ENCODE measurements around the gene CHP2. TPM values are rescaled to one million over a fixed set of nuclear protein-coding genes. Genes with fewer than 3 reads are reported as not detected.
A peak's percentile ranks its signal among the peaks of the same experiment; 100 is the strongest.
"Not testable (repeated sequence)": the region's sequence is repeated elsewhere in the genome, so short reads cannot be mapped to it uniquely, and the experiment has no call there.

Gene CHP2
- total RNA-seq, 3 donors from 2014 or later: 0.16 to 0.33 TPM; not detected in 1

- Histone ChIP-seq H3K9me3 (no peaks in the 10 kb centered on the region), H3K27ac (no peak overlapping the region), H3K4me3 (no peak overlapping the region), H3K36me3 (no peaks in the 10 kb centered on the region), H3K27me3 (peaks cover 0 to 4% of the 10 kb centered on the region in 2 donors), H3K4me1 (no peaks in the 10 kb centered on the region)
- TF ChIP-seq POLR2A (IDR thresholded peaks at IDR 0.05) (no peak), POLR2AphosphoS5 (IDR thresholded peaks at IDR 0.05) (no peak)
- TF ChIP-seq, protein P1, sequence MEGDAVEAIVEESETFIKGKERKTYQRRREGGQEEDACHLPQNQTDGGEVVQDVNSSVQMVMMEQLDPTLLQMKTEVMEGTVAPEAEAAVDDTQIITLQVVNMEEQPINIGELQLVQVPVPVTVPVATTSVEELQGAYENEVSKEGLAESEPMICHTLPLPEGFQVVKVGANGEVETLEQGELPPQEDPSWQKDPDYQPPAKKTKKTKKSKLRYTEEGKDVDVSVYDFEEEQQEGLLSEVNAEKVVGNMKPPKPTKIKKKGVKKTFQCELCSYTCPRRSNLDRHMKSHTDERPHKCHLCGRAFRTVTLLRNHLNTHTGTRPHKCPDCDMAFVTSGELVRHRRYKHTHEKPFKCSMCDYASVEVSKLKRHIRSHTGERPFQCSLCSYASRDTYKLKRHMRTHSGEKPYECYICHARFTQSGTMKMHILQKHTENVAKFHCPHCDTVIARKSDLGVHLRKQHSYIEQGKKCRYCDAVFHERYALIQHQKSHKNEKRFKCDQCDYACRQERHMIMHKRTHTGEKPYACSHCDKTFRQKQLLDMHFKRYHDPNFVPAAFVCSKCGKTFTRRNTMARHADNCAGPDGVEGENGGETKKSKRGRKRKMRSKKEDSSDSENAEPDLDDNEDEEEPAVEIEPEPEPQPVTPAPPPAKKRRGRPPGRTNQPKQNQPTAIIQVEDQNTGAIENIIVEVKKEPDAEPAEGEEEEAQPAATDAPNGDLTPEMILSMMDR (IDR thresholded peaks at IDR 0.05): no peak
- DNase-seq (ENCODE audit: low spot score in 2 of 2): no peak
- intact Hi-C loops (cut with DNase I; ENCODE audit: low total_unique reads): no loop called here
Observed at GRCh38 chr16:23745263-23745662, 9.6 kb upstream of the CHP2 start.

GRCh38 chr16:23748630-23749029, 6.2 kb upstream of the CHP2 start:
- no peak for DNase-seq (ENCODE audit: low spot score in 2 of 2)
- no peaks in the 10 kb centered on the region for H3K36me3 ChIP-seq
- H3K4me3 ChIP-seq: no peak overlapping the region
- intact Hi-C loops (cut with DNase I; ENCODE audit: low total_unique reads): no loop called here
- H3K9me3 ChIP-seq: no peaks in the 10 kb centered on the region
- H3K27ac ChIP-seq: no peak overlapping the region
- TF ChIP-seq, protein P1 (IDR thresholded peaks at IDR 0.05): no peak
- no peak for TF ChIP-seq POLR2A (IDR thresholded peaks at IDR 0.05)
- TF ChIP-seq POLR2AphosphoS5 (IDR thresholded peaks at IDR 0.05): no peak
- peaks cover 0 to 6% of the 10 kb centered on the region in 2 donors for H3K27me3 ChIP-seq
- no peaks in the 10 kb centered on the region for H3K4me1 ChIP-seq

DNA sequence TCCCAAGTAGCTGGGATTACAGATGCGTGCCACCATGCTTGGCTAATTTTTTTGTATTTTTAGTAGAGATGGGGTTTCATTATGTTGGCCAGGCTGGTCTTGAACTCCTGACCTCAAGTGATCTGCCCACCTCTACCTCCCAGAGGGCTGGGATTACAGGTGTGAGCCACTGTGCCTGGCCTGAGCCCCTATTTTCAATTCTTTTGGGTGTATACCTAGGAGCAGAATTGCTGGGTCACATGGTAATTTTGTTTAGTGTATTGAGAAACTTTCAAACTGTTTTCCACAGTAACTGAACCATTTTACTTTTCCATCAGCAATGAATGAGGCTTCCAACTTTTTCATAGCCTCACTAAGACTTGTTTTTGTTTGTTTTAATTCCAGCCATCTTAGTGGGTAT, 3.8 kb upstream of the CHP2 start:
- DNase-seq (ENCODE audit: low spot score in 2 of 2); H3K4me1 ChIP-seq: not testable (repeated sequence)

DNA sequence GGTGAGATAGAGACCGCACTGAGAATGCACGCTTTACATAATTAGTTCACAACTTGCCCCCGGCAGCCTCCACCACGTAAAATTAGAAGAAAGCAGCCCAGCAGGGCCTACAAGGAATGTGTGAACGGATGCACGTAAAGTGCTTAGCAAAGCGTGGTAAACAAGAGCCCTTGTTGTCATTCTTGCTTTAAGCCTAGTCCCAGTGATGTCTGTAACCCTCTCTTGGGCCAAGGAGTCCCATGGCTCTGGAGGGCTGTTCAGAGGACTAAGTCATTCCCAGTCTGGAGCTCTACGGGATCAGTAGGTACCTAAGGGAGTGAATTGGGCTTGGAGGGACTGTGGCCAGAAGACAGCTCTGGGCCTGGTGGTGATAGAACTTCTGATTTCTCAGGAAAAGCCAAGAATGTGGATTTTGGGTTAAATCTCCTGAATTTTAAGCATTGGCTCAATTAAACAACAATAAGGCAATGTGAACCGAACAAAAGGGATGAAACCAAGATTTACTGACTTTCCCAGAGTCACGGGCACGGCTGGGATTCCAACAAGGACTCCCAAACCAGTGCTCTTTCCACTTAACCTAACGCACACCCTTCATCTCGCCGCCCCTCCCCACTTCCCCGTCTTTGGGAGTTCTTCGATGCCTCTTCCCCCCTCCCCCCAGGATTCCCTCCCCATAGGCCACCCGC, 775 bp upstream of the CHP2 start:
- Histone ChIP-seq H3K4me3 (peak overlapping the region in 2 of 3 donors; percentile 43 to 64), H3K36me3 (no peaks in the 10 kb centered on the region), H3K27me3 (peaks cover 4 to 33% of the 10 kb centered on the region in 2 donors), H3K27ac (no peak overlapping the region), H3K9me3 (peaks cover 0 to 13% of the 10 kb centered on the region in 2 donors), H3K4me1 (no peaks in the 10 kb centered on the region)
- TF ChIP-seq, protein P1 (IDR thresholded peaks at IDR 0.05): no peak
- TF ChIP-seq POLR2AphosphoS5 (IDR thresholded peaks at IDR 0.05) (no peak), POLR2A (IDR thresholded peaks at IDR 0.05) (no peak)
- intact Hi-C loops (cut with DNase I; ENCODE audit: low total_unique reads): no loop called here
- DNase-seq (ENCODE audit: low spot score in 2 of 2): no peak

More for the DNA sequence above, 3.8 kb upstream of the CHP2 start:
- peaks cover 4 to 24% of the 10 kb centered on the region in 2 donors for H3K27me3 ChIP-seq
- H3K9me3 ChIP-seq; H3K4me3 ChIP-seq; H3K36me3 ChIP-seq; H3K27ac ChIP-seq; intact Hi-C loops (cut with DNase I; ENCODE audit: low total_unique reads): not testable (repeated sequence)

DNA sequence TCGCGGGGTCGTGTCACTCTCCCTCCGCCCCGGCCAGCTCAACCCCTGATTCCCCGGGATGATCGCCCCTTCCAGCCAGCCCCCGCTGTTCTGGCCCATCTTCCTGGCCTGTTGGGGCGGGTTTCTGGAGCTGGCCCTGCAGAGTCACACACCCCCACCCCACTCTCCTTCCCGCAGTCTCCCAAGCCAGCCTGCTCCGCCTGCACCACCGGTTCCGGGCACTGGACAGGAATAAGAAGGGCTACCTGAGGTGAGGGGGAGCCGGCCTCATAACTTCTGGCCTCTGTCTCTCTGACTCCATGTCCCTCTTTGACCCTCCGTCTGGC, 621 bp downstream of the CHP2 start:
- no peaks in the 10 kb centered on the region for H3K36me3 ChIP-seq
- H3K4me1 ChIP-seq: no peaks in the 10 kb centered on the region
- no peak overlapping the region for H3K27ac ChIP-seq
- H3K4me3 ChIP-seq: no peak overlapping the region
- H3K27me3 ChIP-seq: peaks cover 4 to 33% of the 10 kb centered on the region in 2 donors
- peaks cover 0 to 13% of the 10 kb centered on the region in 2 donors for H3K9me3 ChIP-seq
- intact Hi-C loops (cut with DNase I; ENCODE audit: low total_unique reads): loop anchor here (5.0 kb wide), 1 partner anchor 1422 kb away; no protein-coding TSS in a partner anchor
- no peak for DNase-seq (ENCODE audit: low spot score in 2 of 2)
- TF ChIP-seq, protein P1 (IDR thresholded peaks at IDR 0.05): no peak
- no peak for TF ChIP-seq POLR2A (IDR thresholded peaks at IDR 0.05)
